GM23338 (cell line): ENCODE measurements around the gene COL26A1. TPM values are rescaled to one million over a fixed set of nuclear protein-coding genes. Genes with fewer than 3 reads are reported as not detected.

ENCODE experiments used
- ATAC-seq: fragments of 200-7000 bp; cut with Tn5 transposase; 3 replicates; pipeline ENCODE4 v1.9.1; 2020
- DNase-seq: peaks from one replicate; pipeline ENCODE4 v3.0.0-alpha.2; 2015; ENCODE audit warnings: low spot score
- H2AFZ ChIP-seq: fragments of 200-600 bp; sonication (generic); 2 replicates; pipeline ENCODE4 v1.8.0; 2016; ENCODE audit warnings: antibody characterized with exemption, mild to moderate bottlenecking, moderate library complexity
- H3F3A ChIP-seq: fragments of 200-600 bp; sonication (generic); replicated peaks from 2 replicates; pipeline ENCODE4 v1.8.0; 2017; ENCODE audit warnings: antibody characterized with exemption, mixed run types, low read depth
- H3K27ac ChIP-seq: fragments of 200-600 bp; sonication (generic); 2 replicates; pipeline ENCODE4 v1.6.1; 2016; ENCODE audit warnings: low read depth
- H3K27me3 ChIP-seq: fragments of 200-600 bp; sonication (generic); 2 replicates; pipeline ENCODE4 v1.8.0; 2016; ENCODE audit warnings: mild to moderate bottlenecking, mixed run types, moderate library complexity; ENCODE audit not compliant: insufficient read depth
- H3K36me3 ChIP-seq: fragments of 200-600 bp; sonication (generic); 2 replicates; pipeline ENCODE4 v1.8.0; 2016; ENCODE audit warnings: mild to moderate bottlenecking; ENCODE audit not compliant: insufficient read depth
- H3K4me1 ChIP-seq: fragments of 200-600 bp; sonication (generic); 2 replicates; pipeline ENCODE4 v1.8.0; 2016; ENCODE audit warnings: mild to moderate bottlenecking, moderate library complexity; ENCODE audit not compliant: insufficient read depth
- H3K4me2 ChIP-seq: fragments of 200-600 bp; sonication (generic); 2 replicates; pipeline ENCODE4 v1.7.1; 2017; ENCODE audit warnings: mixed run types
- H3K4me3 ChIP-seq: fragments of 200-600 bp; sonication (generic); 2 replicates; pipeline ENCODE4 v1.6.1; 2016; ENCODE audit warnings: mixed run types
- H3K79me2 ChIP-seq: fragments of 200-600 bp; sonication (generic); replicated peaks from 2 replicates; pipeline ENCODE4 v1.8.0; 2017; ENCODE audit warnings: mild to moderate bottlenecking; ENCODE audit not compliant: insufficient read depth
- H3K9me2 ChIP-seq: fragments of 200-600 bp; sonication (generic); 2 replicates; pipeline ENCODE4 v1.8.0; 2017; ENCODE audit not compliant: insufficient read depth
- H4K20me1 ChIP-seq: fragments of 200-600 bp; sonication (generic); replicated peaks from 2 replicates; pipeline ENCODE4 v1.8.0; 2017; ENCODE audit warnings: mild to moderate bottlenecking; ENCODE audit not compliant: insufficient read depth
- H3K27ac Mint-ChIP-seq: 2 replicates; pipeline ENCODE4 v1.8.0; 2020; ENCODE audit warnings: inconsistent platforms, mild to moderate bottlenecking, moderate library complexity, mixed read lengths
- H3K27me3 Mint-ChIP-seq: 3 replicates; pipeline ENCODE4 v1.8.0; 2022; ENCODE audit warnings: low read depth, mild to moderate bottlenecking, moderate library complexity, mixed read lengths, inconsistent platforms; ENCODE audit not compliant: insufficient read depth, poor library complexity
- H3K36me3 Mint-ChIP-seq: 3 replicates; pipeline ENCODE4 v1.8.0; 2021; ENCODE audit warnings: low read depth, mild to moderate bottlenecking, inconsistent platforms, moderate library complexity, mixed read lengths
- H3K4me1 Mint-ChIP-seq: 3 replicates; pipeline ENCODE4 v1.8.0; 2020; ENCODE audit warnings: mild to moderate bottlenecking, inconsistent platforms, mixed read lengths
- H3K4me3 Mint-ChIP-seq: 3 replicates; pipeline ENCODE4 v1.8.0; 2021; ENCODE audit warnings: moderate library complexity, mild to moderate bottlenecking, inconsistent platforms, mixed read lengths
- H3K9me3 Mint-ChIP-seq: 3 replicates; pipeline ENCODE4 v1.8.0; 2020; ENCODE audit warnings: moderate library complexity, mild to moderate bottlenecking, inconsistent platforms, mixed read lengths
- CREB1 ChIP-seq: fragments of 250-450 bp; sonication (Bioruptor Pico); IDR thresholded peaks from 2 replicates; pipeline ENCODE4 v1.5.0; 2020; ENCODE audit warnings: low read depth, mild to moderate bottlenecking, moderate library complexity
- EZH2 ChIP-seq: fragments of 200-600 bp; sonication (generic); IDR thresholded peaks from one replicate; pipeline ENCODE4 v1.8.0; 2017; ENCODE audit warnings: antibody characterized with exemption, mild to moderate bottlenecking, low read depth; ENCODE audit not compliant: unreplicated experiment
- EZH2phosphoT487 ChIP-seq: fragments of 200-600 bp; sonication (generic); IDR thresholded peaks from one replicate; pipeline ENCODE4 v1.8.1; 2018; ENCODE audit warnings: antibody characterized with exemption; ENCODE audit not compliant: unreplicated experiment
- JUNB ChIP-seq: IDR thresholded peaks from one replicate; pipeline ENCODE4 v1.6.1; 2016; ENCODE audit warnings: antibody characterized with exemption; ENCODE audit not compliant: unreplicated experiment
- NANOG ChIP-seq: IDR thresholded peaks from 2 replicates; pipeline ENCODE4 v1.6.1; 2016; ENCODE audit warnings: antibody characterized with exemption, borderline replicate concordance
- POLR2AphosphoS5 ChIP-seq: IDR thresholded peaks from 2 replicates; pipeline ENCODE4 v1.6.1; 2016; ENCODE audit warnings: antibody characterized with exemption, low read depth
- STAT1 ChIP-seq: IDR thresholded peaks from one replicate; pipeline ENCODE4 v1.6.1; 2016; ENCODE audit warnings: antibody characterized with exemption; ENCODE audit not compliant: unreplicated experiment
- ZNF114 ChIP-seq: fragments of 250-450 bp; sonication (Bioruptor Pico); IDR thresholded peaks from 2 replicates; pipeline ENCODE4 v1.5.0; 2020; ENCODE audit warnings: mild to moderate bottlenecking, moderate library complexity
- ZNF331 ChIP-seq: fragments of 250-450 bp; sonication (Bioruptor Pico); IDR thresholded peaks from 2 replicates; pipeline ENCODE4 v1.5.0; 2020; ENCODE audit warnings: low read depth, mild to moderate bottlenecking, moderate library complexity
- ZNF462 ChIP-seq: fragments of 250-450 bp; sonication (Bioruptor Pico); IDR thresholded peaks from 2 replicates; pipeline ENCODE4 v1.5.0; 2020; ENCODE audit warnings: mild to moderate bottlenecking, moderate library complexity
- polyA plus RNA-seq: library from polyadenylated mRNA; unstranded; fragments of >200 nt; fragmentation: Nextera tagmentation; extraction: Ambion mirVana; gene quantifications from 2 replicates; pipeline ENCODE4 v1.2.1, GENCODE V29; 2016
- total RNA-seq: library from RNA; depleted of rRNA; stranded (reverse); fragments of >200 nt; shearing (Covaris generic); gene quantifications from 2 replicates; pipeline ENCODE4 v1.2.3, GENCODE V29; 2014
- TF ChIP-seq, protein P1 (sequence below): IDR thresholded peaks from one replicate; pipeline ENCODE4 v1.6.1; 2018; ENCODE audit warnings: antibody characterized with exemption; ENCODE audit not compliant: unreplicated experiment
- TF ChIP-seq, protein P2 (sequence below), 2 experiments: fragments of 200-600 bp in 1 of 2; sonication (generic) in 1 of 2; conservative IDR thresholded peaks; 2 replicates each; pipeline versions ENCODE4 v1.5.1 to v1.6.1; 2016 to 2017; ENCODE audit warnings: antibody characterized with exemption in 2 of 2, low read depth in 2 of 2, mild to moderate bottlenecking in 2 of 2, moderate library complexity in 1 of 2
- TF ChIP-seq, protein P3 (sequence below): IDR thresholded peaks from 2 replicates; pipeline ENCODE4 v1.6.1; 2016; ENCODE audit warnings: antibody characterized with exemption

COL26A1 gene
- total and polyA plus RNA-seq, 2 experiments from 2014 or later: 17.8 to 55.0 TPM

DNA sequence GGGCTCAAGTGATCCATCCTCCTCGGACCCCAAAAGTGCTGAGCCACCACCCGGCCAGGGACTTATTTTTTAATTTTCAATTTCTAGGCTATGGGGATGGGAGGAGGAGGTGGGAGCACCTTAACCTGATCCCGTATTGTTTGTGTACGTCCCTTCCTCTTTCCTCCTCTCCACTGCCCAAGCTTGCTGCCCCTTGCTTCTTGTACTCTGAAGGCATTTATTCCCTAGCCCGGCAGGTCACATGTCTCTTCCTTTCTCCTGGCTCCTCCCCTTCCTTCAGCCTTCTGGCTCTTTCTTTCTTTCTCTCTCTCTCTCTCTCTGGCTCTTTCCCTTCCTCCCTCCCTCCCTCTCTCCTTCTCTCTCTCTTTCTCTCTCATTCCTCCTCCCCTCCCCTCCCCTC lies 56.0 kb downstream of the COL26A1 start:
- H3K36me3 Mint-ChIP-seq: peaks cover 10% of the 10 kb centered on the region

More for the DNA sequence above, 56.0 kb downstream of the COL26A1 start:
- Histone ChIP-seq H2AFZ (no peak overlapping the region), H3K4me2 (no peak overlapping the region), H3K9me2 (no peaks in the 10 kb centered on the region), H3K4me1 (peaks cover 5% of the 10 kb centered on the region), H3K4me3 (no peak overlapping the region), H3K27me3 (no peaks in the 10 kb centered on the region), H3K36me3 (no peaks in the 10 kb centered on the region), H3K27ac (0 out of 2 replicates have a peak overlapping the region, but pooled peaks have one; percentile 14), H3K79me2 (no peaks in the 10 kb centered on the region), H4K20me1 (no peaks in the 10 kb centered on the region; the same call in 1 of the 2 replicates), H3F3A (0 out of 2 replicates have a peak, but pooled peaks cover 11% of the 10 kb centered on the region)
- Mint-ChIP-seq H3K4me3 (no peak overlapping the region), H3K27ac (peak overlapping the region; percentile 83; the same call in 1 of the 2 replicates), H3K27me3 (peaks cover 13% of the 10 kb centered on the region), H3K4me1 (peaks cover 20% of the 10 kb centered on the region), H3K9me3 (no peaks in the 10 kb centered on the region)
- DNase-seq (peak; percentile 62), ATAC-seq (peak; percentile 9; the same call in 1 of the 3 replicates)
- no peak for TF ChIP-seq POLR2AphosphoS5
- no peak for TF ChIP-seq ZNF462
- TF ChIP-seq JUNB: no peak
- TF ChIP-seq EZH2: no peak
- TF ChIP-seq, protein P1, sequence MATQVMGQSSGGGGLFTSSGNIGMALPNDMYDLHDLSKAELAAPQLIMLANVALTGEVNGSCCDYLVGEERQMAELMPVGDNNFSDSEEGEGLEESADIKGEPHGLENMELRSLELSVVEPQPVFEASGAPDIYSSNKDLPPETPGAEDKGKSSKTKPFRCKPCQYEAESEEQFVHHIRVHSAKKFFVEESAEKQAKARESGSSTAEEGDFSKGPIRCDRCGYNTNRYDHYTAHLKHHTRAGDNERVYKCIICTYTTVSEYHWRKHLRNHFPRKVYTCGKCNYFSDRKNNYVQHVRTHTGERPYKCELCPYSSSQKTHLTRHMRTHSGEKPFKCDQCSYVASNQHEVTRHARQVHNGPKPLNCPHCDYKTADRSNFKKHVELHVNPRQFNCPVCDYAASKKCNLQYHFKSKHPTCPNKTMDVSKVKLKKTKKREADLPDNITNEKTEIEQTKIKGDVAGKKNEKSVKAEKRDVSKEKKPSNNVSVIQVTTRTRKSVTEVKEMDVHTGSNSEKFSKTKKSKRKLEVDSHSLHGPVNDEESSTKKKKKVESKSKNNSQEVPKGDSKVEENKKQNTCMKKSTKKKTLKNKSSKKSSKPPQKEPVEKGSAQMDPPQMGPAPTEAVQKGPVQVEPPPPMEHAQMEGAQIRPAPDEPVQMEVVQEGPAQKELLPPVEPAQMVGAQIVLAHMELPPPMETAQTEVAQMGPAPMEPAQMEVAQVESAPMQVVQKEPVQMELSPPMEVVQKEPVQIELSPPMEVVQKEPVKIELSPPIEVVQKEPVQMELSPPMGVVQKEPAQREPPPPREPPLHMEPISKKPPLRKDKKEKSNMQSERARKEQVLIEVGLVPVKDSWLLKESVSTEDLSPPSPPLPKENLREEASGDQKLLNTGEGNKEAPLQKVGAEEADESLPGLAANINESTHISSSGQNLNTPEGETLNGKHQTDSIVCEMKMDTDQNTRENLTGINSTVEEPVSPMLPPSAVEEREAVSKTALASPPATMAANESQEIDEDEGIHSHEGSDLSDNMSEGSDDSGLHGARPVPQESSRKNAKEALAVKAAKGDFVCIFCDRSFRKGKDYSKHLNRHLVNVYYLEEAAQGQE: no peak
- TF ChIP-seq NANOG: no peak
- TF ChIP-seq CREB1 (CRISPR knock-in tag): no peak
- TF ChIP-seq, protein P2, sequence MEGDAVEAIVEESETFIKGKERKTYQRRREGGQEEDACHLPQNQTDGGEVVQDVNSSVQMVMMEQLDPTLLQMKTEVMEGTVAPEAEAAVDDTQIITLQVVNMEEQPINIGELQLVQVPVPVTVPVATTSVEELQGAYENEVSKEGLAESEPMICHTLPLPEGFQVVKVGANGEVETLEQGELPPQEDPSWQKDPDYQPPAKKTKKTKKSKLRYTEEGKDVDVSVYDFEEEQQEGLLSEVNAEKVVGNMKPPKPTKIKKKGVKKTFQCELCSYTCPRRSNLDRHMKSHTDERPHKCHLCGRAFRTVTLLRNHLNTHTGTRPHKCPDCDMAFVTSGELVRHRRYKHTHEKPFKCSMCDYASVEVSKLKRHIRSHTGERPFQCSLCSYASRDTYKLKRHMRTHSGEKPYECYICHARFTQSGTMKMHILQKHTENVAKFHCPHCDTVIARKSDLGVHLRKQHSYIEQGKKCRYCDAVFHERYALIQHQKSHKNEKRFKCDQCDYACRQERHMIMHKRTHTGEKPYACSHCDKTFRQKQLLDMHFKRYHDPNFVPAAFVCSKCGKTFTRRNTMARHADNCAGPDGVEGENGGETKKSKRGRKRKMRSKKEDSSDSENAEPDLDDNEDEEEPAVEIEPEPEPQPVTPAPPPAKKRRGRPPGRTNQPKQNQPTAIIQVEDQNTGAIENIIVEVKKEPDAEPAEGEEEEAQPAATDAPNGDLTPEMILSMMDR (conservative IDR thresholded peaks at IDR 0.05; ENCODE audit: low read depth in 2 of 2): no peak
- no peak for TF ChIP-seq ZNF331
- TF ChIP-seq EZH2phosphoT487: no peak
- TF ChIP-seq ZNF114: no peak
- TF ChIP-seq STAT1: no peak
- TF ChIP-seq, protein P3, sequence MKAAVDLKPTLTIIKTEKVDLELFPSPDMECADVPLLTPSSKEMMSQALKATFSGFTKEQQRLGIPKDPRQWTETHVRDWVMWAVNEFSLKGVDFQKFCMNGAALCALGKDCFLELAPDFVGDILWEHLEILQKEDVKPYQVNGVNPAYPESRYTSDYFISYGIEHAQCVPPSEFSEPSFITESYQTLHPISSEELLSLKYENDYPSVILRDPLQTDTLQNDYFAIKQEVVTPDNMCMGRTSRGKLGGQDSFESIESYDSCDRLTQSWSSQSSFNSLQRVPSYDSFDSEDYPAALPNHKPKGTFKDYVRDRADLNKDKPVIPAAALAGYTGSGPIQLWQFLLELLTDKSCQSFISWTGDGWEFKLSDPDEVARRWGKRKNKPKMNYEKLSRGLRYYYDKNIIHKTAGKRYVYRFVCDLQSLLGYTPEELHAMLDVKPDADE: no peak
